ENCODE measurements around the gene AGBL4.

The AGBL4 gene

DNA sequence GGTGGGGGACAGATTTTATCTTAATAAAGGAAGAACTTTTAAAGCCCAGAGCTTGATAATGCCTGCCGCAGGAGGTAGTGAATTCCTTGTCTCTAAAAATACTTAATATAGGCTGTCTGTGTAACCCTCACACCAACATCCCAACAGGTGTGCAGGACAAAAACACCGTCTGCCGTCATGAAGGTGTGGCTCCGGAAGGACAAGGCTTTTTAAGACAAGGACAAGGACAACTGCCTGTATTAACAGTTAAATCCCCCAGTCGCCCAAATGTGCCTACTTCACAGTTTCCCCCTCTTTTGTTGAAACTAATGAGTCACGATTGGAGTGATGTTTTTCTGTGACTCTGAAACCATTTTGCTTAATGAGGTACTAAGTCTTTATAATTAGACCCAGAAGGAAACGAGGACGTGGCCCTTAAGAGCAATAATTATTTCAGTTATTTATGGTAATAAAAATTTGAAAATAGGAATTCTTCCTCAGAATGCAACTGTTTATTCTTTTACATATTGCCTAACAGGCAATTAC is 1524.5 kb downstream of the AGBL4 start:
- DNase-seq = no peak

- DNase-seq = peak; percentile 75
Measured at GRCh38 chr1:48498096-48498791, 1525.5 kb downstream of the AGBL4 start.

GRCh38 chr1:48495911-48496310 is 1527.8 kb downstream of the AGBL4 start:
- DNase-seq = no peak

DNA sequence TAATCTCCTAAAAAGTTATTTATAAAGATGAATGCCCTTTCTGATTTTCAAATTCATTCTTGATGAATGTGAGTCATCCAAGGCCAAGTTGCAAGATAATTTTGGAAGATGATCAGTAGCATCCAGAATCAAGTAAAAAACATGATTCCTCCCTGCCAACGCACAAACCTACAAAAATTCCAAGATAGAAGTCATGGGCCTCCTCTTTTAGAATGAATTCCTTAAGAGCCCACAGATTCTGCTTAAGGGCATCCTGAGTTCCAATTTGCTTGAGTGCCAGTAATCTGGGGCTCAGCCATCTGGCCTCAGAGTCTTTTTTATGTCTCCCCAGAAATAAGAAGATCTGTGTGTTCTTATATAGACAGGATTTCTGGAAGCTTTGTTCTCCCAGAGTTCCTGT is 1528.6 kb downstream of the AGBL4 start:
- no peak for DNase-seq

GRCh38 chr1:48493970-48494769 is 1529.6 kb downstream of the AGBL4 start:
- DNase-seq = no peak

GRCh38 chr1:48493041-48493440 is 1530.7 kb downstream of the AGBL4 start:
- no peak for DNase-seq

DNA sequence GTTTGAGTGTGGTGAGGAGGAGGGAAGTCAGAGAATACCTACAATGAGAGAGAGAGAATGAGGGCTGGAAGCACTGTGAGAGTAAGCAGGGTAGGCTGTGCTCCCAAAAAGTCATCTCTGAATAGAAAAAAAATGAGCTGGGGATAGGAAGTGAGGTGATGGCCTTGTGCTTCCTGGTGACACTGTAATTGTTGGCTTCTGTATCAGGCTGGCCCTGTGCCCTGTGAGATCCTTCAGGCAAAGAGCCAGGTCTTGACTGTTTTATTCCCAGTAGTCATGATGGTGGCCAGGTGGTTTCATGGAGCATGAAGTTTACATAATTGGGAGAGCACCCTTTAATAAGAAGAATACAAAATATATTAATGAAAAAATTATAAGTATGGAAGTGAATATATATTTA is 1531.4 kb downstream of the AGBL4 start:
- no peak for DNase-seq

- no peak for DNase-seq
Measured at GRCh38 chr1:48488721-48489120, 1535.0 kb downstream of the AGBL4 start.

All from stimulated activated CD4-positive, alpha-beta T cell treated with anti-CD3 and anti-CD28 coated beads, Interleukin-4, amount 100 ng/mL, for 1 hour (primary cell).